ENCODE data around the gene PTPRG. TPM values are rescaled to one million over a fixed set of nuclear protein-coding genes. Genes with fewer than 3 reads are reported as not detected.

Gene PTPRG
- total RNA-seq, 1 donor from 2014 or later: 39.6 TPM

DNA sequence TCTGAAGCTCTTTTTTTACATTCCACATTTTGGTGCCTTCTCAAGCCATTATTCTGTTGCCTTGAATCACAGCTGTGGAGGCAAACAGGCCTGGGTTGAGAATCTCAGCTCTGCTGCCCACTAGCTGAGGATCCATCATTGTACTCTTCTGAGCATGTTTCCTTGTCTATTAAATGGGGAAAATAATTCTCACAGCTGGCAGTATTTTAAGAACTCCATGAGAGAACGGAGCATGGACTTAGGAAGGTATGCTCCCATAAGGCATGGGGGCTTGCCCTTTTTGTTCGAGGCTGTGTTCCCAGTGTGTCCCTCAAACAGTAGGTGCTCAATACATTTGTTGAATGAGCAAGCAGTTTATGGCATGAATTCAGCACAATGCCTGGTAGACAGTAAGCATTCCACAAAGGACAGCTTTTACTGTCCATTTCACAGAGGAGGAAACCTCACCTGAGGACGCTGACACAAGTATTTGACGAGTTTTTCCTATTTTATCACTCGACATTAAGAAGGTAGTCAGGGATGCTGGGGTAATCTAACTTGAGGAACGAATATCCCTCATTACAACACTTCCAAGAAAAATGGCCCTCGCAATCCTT lies 2.1 kb upstream of the PTPRG start:
- H3K9me3 ChIP-seq (ENCODE audit: insufficient read depth, low read depth, low read length): no peaks in the 10 kb centered on the region
- H3K27me3 ChIP-seq (ENCODE audit: insufficient read depth, low read length): no peaks in the 10 kb centered on the region
- peaks cover 2% of the 10 kb centered on the region for H3K9me3 Mint-ChIP-seq (ENCODE audit: unreplicated experiment)
- no peaks in the 10 kb centered on the region for H3K36me3 Mint-ChIP-seq (ENCODE audit: low read depth, unreplicated experiment)
- no peaks in the 10 kb centered on the region for H3K27me3 Mint-ChIP-seq (ENCODE audit: low read depth, unreplicated experiment)
- peak overlapping the region; percentile 96 for H3K4me2 ChIP-seq (ENCODE audit: low read length)
- DNase-seq (ENCODE audit: low read depth) (no peak), FAIRE-seq (no peak)
- peak overlapping the region; percentile 93 for H3K4me3 Mint-ChIP-seq (ENCODE audit: unreplicated experiment)
- peak overlapping the region; percentile 4 for H2AFZ ChIP-seq (ENCODE audit: low read depth, low read length)
- no peak overlapping the region for H3K27ac ChIP-seq (ENCODE audit: low read depth, low read length)
- peaks cover 21% of the 10 kb centered on the region for H3K79me2 ChIP-seq (ENCODE audit: insufficient read depth, low read length)
- H3K9ac ChIP-seq (ENCODE audit: low read length): no peak overlapping the region
- TF ChIP-seq CTCF (IDR thresholded peaks at IDR 0.05; ENCODE audit: insufficient read depth, low read depth, low read length): peak; percentile 14
- TF ChIP-seq EZH2 (IDR thresholded peaks at IDR 0.05; ENCODE audit: insufficient read depth, low read length): no peak
- H3K4me1 ChIP-seq (ENCODE audit: insufficient read depth, low read length): peaks cover 18% of the 10 kb centered on the region
- peaks cover 19% of the 10 kb centered on the region for H4K20me1 ChIP-seq (ENCODE audit: insufficient read depth, low read length)
- no peaks in the 10 kb centered on the region for H3K36me3 ChIP-seq (ENCODE audit: insufficient read depth, low read length)
- H3K4me1 Mint-ChIP-seq (ENCODE audit: low read depth, unreplicated experiment): peaks cover 6% of the 10 kb centered on the region
- no peak overlapping the region for H3K4me3 ChIP-seq (ENCODE audit: insufficient read depth, low read depth, low read length)
- peak overlapping the region; percentile 96 for H3K27ac Mint-ChIP-seq (ENCODE audit: unreplicated experiment)

GRCh38 chr3:61560517-61561373 lies 626 bp upstream of the PTPRG start:
- Histone ChIP-seq H3K4me3 (ENCODE audit: insufficient read depth, low read depth, low read length) (peak overlapping the region; percentile 76), H3K36me3 (ENCODE audit: insufficient read depth, low read length) (no peaks in the 10 kb centered on the region), H3K4me1 (ENCODE audit: insufficient read depth, low read length) (peaks cover 26% of the 10 kb centered on the region), H3K27ac (ENCODE audit: low read depth, low read length) (peak overlapping the region; percentile 93), H2AFZ (ENCODE audit: low read depth, low read length) (peak overlapping the region; percentile 60), H3K9me3 (ENCODE audit: insufficient read depth, low read depth, low read length) (no peaks in the 10 kb centered on the region), H3K27me3 (ENCODE audit: insufficient read depth, low read length) (no peaks in the 10 kb centered on the region), H3K79me2 (ENCODE audit: insufficient read depth, low read length) (peaks cover 36% of the 10 kb centered on the region), H3K4me2 (ENCODE audit: low read length) (peak overlapping the region; percentile 96), H4K20me1 (ENCODE audit: insufficient read depth, low read length) (peaks cover 32% of the 10 kb centered on the region), H3K9ac (ENCODE audit: low read length) (peak overlapping the region; percentile 94)
- peaks cover 10% of the 10 kb centered on the region for H3K4me1 Mint-ChIP-seq (ENCODE audit: low read depth, unreplicated experiment)
- DNase-seq (ENCODE audit: low read depth): peak; percentile 70
- TF ChIP-seq CTCF (IDR thresholded peaks at IDR 0.05; ENCODE audit: insufficient read depth, low read depth, low read length): no peak
- TF ChIP-seq EZH2 (IDR thresholded peaks at IDR 0.05; ENCODE audit: insufficient read depth, low read length): no peak
- H3K36me3 Mint-ChIP-seq (ENCODE audit: low read depth, unreplicated experiment): no peaks in the 10 kb centered on the region
- peaks cover 2% of the 10 kb centered on the region for H3K9me3 Mint-ChIP-seq (ENCODE audit: unreplicated experiment)
- H3K4me3 Mint-ChIP-seq (ENCODE audit: unreplicated experiment): peak overlapping the region; percentile 93
- peak overlapping the region; percentile 96 for H3K27ac Mint-ChIP-seq (ENCODE audit: unreplicated experiment)
- FAIRE-seq: no peak
- H3K27me3 Mint-ChIP-seq (ENCODE audit: low read depth, unreplicated experiment): no peaks in the 10 kb centered on the region
